Gastrocnemius medialis (tissue), 4 donors: ENCODE measurements around the gene RMDN2.

Source experiments
- CTCF ChIP-seq, 5 experiments: fragments of 450-650 bp in 3 of 5; fragments of 200-600 bp in 2 of 5; sonication (generic) in 2 of 5; IDR thresholded peaks in 4 of 5; conservative IDR thresholded peaks in 1 of 5; 1 replicate in 4 of 5; 2 replicates in 1 of 5; pipeline ENCODE4 v1.5.1; 2016 to 2019; ENCODE audit warnings: antibody characterized with exemption in 5 of 5, mild to moderate bottlenecking in 3 of 5, moderate library complexity in 3 of 5
- POLR2A ChIP-seq, 2 donors: fragments of 450-650 bp; IDR thresholded peaks; one replicate each; pipeline ENCODE4 v1.6.1; 2017; ENCODE audit warnings: antibody characterized with exemption in 2 of 2, mild to moderate bottlenecking in 2 of 2, moderate library complexity in 2 of 2

- TF ChIP-seq CTCF (IDR thresholded peaks at IDR 0.05 in 4 of 5, conservative IDR thresholded peaks at IDR 0.05 in 1 of 5), result no peak
- no peak for TF ChIP-seq POLR2A (IDR thresholded peaks at IDR 0.05)
Observed at GRCh38 chr2:37983719-37984118, 58.6 kb downstream of the RMDN2 start.
